NCI-H446 treated with DMSO at 0.1 percent for 48 hours (cell line): ENCODE results near the gene KCNK7.
"Not testable (repeated sequence)": the region's sequence is repeated elsewhere in the genome, so short reads cannot be mapped to it uniquely, and the experiment has no call there.

Experiments
- DNase-seq: peaks from one replicate; lab custom pipeline; 2025; lab: John Stamatoyannopoulos, UW

Gene KCNK7, protein sequence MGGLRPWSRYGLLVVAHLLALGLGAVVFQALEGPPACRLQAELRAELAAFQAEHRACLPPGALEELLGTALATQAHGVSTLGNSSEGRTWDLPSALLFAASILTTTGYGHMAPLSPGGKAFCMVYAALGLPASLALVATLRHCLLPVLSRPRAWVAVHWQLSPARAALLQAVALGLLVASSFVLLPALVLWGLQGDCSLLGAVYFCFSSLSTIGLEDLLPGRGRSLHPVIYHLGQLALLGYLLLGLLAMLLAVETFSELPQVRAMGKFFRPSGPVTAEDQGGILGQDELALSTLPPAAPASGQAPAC

DNA sequence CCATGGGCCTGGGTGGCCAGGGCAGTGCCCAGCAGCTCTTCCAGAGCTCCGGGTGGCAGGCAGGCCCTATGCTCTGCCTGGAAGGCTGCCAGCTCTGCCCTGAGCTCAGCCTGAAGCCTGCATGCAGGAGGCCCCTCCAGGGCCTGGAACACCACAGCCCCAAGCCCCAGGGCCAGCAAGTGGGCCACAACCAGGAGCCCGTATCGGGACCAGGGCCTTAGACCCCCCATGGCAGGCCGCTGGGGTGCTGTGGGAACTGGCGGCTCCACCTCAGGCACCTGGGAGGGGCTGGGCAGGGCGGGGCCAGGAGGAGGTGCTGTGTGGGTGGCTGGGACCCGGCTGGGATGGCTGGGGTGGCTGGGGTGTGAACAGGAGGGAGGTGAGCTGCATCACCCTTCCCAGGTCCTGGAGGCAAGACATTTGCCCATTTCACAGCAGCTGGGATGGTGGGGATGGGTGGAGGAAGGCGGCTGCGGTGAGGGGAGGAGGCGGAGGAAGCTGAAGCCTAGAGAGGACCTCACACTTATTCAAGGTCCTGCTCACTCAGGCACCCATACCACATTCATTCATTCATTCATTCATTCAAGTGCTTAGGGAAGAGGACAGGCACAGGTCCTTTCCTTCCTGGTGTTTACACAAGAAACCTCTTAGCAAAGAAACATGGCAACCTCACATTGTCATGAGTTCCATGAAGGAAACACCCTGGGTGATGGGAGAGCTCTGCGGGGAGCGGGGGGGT, at the start of gene KCNK7:
TSS of gene KCNK7 (minus strand) at position 258 of the 739 bp plus-strand sequence. CDS start at position 230, 28 bp downstream.
- no peak for DNase-seq

DNA sequence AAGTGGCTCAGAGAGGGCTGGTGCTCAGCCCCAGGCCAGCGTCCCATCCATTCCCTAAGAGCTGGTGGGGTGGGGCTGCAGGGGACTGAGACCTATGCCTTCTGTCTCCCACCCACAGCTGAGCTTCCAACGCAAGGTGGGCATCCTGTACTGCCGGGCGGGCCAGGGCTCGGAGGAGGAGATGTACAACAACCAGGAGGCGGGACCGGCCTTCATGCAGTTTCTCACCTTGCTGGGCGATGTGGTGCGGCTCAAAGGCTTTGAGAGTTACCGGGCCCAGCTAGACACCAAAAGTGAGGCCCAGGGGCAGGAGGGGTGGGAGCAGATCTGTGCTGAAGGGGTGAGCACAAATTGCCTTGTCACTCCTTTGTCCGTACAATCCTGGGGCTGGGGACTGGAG, 49.2 kb upstream of the KCNK7 start:
- no peak for DNase-seq

DNA sequence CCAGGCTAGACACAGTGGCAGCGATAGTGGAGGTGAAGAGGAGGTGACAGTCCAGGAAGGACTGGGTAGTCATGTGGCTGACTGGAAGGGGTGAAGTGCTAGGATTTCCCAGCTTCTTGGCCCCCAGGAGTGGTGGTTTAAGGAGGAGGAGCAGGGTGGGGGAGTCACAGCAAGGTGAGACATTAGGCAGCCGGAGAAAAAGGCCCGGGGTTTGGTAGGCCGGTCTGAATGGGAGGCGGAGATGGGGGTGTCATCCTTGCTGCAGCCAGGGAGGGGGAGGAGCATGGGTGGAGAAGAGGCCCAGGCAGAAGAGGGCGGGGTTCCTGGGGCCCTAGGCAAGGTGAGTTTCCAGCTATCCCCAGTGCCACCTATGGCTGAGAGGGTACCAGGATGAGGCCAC, 48.4 kb upstream of the KCNK7 start:
- no peak for DNase-seq

GRCh38 chr11:65642014-65642671, 46.5 kb upstream of the KCNK7 start:
- DNase-seq, result no peak

- DNase-seq, result no peak
Observed at GRCh38 chr11:65641297-65642013, 45.9 kb upstream of the KCNK7 start.

- no peak for DNase-seq
Observed at GRCh38 chr11:65640483-65641296, 45.1 kb upstream of the KCNK7 start.

DNA sequence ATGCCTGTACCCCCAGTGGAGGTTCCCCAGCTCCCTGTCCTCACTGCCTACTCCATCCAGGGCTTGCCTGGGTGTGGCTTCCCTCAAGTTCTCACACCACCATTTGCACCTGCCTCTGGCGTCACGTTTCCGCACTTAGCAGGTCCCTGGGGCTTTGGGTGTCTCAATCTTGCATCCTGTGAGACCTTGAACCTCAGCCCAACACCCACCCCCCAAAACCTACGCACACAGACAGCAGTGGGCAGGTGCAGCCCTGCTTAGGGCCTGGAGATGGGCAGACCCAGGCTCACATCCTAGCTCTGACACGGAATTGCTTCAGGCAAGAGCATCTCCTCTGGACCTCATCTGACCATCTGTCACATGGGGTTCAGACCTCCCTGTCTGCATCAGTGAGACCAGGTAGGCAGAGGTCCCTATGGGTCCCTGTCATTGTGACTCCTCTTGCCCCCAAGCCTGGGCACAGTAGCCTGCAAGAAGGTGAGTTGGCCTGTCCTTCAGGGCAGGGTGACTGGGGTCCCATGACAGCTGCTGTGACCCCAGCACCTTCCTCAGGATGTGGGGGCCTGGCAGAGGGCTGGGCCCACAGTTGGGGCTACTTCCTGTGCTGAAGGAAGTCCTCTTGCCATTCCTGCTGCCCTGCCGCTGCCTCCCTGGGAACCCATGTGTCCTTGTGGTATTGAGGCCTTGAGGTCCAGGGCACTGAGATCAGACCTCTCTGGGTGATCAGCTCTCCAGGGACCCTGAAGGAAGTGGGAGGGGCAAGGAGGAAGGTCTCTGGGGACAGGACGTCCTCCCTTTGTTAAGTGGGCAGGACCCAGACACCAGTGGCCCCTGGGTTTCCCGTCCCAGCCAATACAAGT, 44.3 kb upstream of the KCNK7 start:
- DNase-seq, result no peak

DNA sequence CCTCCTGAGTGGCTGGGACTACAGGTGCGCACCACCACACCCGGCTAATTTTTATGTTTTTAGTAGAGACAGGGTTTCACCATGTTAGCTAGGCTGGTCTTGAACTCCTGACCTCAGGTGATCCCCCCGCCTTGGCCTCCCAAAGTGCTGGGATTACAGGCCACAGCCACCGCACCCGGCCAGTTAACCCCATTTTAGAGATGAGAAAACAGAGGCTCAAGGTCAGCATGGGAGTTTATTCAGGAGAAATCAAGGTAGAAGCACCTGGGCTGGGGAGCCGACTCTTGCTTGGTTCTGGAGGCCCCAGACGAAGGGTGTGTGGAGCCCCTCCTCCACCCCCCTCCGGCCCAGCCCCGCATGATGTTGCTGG, 43.6 kb upstream of the KCNK7 start:
- not testable (repeated sequence) for DNase-seq

DNA sequence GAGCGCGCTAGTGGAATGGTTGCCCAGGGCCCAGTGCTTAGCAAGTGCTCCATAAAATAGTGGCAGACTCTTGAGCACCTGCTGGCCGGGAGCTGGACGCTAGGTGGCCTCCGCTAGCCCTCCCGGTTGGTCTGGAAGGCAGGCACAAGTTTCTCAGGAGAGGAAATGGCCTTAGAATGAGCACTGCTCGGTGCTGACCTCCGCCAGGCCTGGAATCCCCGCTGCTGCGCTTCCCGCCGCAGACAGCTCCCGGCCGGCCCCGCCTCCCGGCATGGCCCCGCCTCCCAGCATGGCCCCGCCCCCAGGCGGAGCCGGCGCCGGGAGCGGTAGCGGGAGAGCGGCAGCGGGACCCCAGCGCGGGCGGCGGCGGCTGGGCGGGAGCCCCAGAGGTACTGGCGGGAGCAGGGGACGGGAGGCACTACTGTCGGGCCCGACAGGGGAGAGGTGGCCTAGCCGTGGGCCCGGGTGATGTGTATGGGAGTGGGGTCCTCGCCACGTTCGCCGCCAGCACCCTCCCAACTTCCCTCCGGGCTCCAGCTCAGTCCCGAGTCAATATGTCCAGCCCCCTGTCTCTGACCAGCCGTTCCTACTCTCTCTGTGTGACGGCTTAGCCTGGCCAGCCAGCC, 42.3 kb upstream of the KCNK7 start, which contains the start of gene SIPA1:
TSS of gene SIPA1 (plus strand) at position 308 of the 626 bp plus-strand sequence. CDS start 2,821 bp downstream, outside the sequence.
- no peak for DNase-seq

DNA sequence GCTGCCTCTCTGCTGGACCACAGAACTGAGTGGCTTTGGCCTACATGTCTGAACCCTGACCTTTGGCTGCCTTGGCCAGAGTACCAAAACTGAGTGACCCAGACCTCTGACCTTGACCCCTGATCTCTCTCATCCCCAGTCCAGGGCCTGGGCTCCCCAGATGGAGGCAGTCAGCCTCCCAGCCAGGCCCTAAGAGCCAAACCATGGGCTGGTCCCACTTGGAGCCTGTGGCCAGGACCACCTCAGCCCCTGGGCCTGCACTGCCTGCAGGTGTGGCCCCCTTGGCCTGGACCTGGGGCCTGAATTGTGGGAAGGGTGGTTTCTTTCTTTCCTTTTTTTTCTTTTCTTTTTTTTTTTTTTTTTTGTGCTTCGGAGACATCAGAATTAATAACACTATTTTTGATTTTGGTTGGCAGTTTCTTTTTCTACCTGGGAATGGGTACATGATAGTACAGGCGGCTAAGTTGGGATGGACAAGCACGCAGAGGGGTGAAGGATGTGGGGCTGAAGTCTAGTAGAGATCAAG, 41.5 kb upstream of the KCNK7 start:
- DNase-seq, result no peak

DNA sequence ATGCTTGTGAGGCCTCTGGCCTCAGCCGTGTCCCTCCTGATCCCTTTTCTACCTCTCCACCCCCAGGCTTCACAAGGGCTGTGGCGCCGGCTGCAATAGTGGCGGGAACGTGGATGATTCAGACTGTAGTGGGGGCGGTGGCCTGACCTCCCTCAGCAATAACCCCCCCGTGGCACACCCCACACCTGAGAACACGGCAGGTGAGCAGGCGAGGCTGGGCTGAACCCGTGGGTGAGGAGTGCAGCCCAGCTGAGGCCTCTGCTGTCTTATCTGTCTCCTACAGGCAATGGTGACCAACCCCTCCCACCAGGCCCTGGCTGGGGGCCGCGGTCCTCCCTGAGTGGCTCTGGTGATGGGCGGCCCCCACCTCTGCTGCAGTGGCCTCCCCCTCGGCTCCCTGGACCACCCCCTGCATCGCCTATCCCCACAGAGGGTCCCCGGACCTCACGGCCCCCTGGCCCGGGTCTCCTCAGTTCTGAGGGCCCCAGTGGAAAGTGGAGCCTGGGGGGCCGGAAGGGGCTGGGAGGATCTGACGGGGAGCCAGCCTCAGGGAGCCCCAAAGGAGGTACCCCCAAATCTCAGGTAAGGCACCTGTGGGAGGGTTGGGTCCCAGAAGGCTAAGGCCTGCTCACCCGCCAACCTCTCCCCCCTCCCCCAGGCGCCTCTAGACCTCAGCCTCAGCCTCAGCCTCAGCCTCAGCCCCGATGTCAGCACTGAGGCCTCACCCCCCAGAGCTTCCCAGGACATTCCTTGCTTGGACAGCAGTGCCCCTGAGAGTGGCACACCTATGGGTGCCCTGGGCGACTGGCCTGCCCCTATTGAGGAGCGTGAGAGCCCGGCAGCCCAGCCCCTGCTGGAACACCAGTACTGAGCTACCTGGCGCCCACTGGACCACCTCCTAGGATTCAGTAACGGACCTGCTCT, 40.8 kb upstream of the KCNK7 start:
- DNase-seq, result no peak

GRCh38 chr11:65634905-65635731, 39.5 kb upstream of the KCNK7 start:
- no peak for DNase-seq

GRCh38 chr11:65634440-65634839, 38.8 kb upstream of the KCNK7 start:
- no peak for DNase-seq

DNA sequence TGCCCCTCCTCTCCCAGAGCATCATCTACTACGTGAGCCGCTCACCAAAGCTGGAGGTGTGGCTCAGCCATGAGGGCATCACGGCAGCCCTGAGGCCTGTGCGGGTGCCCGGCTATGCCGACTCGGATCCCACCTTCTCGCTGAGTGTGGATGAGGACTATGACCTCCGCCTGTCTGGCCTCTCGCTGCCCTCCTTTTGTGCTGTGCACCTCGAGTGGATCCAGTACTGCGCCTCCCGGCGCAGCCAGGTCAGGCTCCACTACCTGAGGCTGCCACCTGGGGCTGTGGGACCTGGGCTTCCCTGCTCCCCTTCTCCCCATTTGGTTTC, 38.5 kb upstream of the KCNK7 start:
- DNase-seq, result no peak

- DNase-seq, result no peak
Observed at GRCh38 chr11:65633390-65634108, 37.9 kb upstream of the KCNK7 start.

DNA sequence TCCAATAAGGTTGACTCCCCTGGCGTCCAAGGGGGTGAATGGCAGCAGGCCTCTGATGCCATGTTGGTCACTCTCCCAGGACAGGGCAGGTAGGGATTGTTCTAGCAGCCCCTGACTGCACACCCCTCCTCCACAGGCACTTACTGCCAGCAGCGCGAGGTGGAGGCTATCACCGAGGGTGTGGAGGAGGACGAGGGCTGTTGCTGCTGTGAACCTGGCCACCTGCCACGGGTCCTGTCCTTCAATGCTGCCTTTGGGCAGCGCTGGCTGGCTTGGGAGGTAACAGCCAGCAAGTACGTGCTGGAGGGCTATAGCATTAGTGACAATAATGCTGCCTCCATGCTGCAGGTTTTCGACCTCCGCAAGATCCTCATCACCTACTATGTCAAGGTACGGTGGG, 34.6 kb upstream of the KCNK7 start:
- DNase-seq, result no peak

- DNase-seq, result no peak
Observed at GRCh38 chr11:65629579-65629978, 34.0 kb upstream of the KCNK7 start.
